ENCODE results near the gene LEMD1. TPM values are rescaled to one million over a fixed set of nuclear protein-coding genes. Genes with fewer than 3 reads are reported as not detected.

LEMD1 gene
- total and polyA plus RNA-seq, 2 experiments from 2014 or later = not detected

DNA sequence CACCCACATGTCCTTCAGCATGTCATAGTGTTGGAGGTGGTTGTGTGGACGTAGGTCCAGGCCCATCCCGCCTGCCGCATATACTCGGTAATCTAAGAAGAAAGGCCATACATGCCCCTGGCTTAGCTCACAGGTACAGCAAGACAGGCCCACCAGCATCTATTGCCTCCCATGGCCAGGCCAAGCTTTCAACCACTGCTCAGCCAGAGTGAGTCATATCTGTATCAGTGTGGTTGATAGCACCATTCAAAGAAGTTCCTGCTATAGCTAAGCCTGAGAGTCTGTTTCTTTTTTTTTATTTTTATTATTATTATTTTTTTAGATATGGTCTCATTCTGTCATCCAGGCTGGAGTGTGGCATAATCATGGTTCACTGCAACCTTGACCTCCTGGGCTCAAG lies 82.1 kb downstream of the LEMD1 start:
- H3K4me1 ChIP-seq (ENCODE audit: low read depth) = no peaks in the 10 kb centered on the region
- H3K4me3 ChIP-seq = no peak overlapping the region
- TF ChIP-seq, protein P1, sequence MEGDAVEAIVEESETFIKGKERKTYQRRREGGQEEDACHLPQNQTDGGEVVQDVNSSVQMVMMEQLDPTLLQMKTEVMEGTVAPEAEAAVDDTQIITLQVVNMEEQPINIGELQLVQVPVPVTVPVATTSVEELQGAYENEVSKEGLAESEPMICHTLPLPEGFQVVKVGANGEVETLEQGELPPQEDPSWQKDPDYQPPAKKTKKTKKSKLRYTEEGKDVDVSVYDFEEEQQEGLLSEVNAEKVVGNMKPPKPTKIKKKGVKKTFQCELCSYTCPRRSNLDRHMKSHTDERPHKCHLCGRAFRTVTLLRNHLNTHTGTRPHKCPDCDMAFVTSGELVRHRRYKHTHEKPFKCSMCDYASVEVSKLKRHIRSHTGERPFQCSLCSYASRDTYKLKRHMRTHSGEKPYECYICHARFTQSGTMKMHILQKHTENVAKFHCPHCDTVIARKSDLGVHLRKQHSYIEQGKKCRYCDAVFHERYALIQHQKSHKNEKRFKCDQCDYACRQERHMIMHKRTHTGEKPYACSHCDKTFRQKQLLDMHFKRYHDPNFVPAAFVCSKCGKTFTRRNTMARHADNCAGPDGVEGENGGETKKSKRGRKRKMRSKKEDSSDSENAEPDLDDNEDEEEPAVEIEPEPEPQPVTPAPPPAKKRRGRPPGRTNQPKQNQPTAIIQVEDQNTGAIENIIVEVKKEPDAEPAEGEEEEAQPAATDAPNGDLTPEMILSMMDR (IDR thresholded peaks at IDR 0.05; ENCODE audit: low read depth, low read length) = no peak
- no peaks in the 10 kb centered on the region for H3K9me3 ChIP-seq (ENCODE audit: low read depth)
- no peak overlapping the region for H3K27ac ChIP-seq
- no peaks in the 10 kb centered on the region for H3K36me3 ChIP-seq
- DNase-seq (ENCODE audit: low read depth in 1 of 2, low spot score in 1 of 2) = no peak
- peaks cover 25% of the 10 kb centered on the region for H3K27me3 ChIP-seq

DNA sequence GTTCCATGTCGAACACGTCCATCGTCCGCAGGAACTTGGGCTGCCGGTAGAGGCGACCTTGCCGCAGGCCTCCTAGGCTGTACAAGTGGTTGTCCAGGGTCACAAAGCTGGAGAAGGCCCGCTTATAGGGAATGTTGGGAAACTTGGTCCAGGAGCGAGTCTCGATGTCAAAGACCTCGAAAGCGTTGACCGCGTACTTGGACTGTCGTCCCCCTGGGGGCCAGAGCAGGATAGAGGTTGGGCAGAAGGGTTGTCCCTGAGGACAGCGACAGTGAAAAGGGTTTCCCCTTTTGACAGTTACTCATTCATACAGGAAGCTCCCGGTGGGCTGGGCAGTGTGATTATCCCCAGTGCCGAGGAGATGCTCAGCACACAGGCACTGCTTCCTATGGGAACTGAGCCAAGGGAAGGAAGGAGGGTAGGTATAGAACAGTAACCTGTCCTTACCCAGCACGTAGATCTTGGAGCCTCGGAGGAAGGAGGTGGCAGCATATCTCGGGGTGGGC lies 82.6 kb downstream of the LEMD1 start:
- Histone ChIP-seq H3K27me3 (peaks cover 20% of the 10 kb centered on the region), H3K4me1 (ENCODE audit: low read depth) (no peaks in the 10 kb centered on the region), H3K4me3 (no peak overlapping the region), H3K36me3 (no peaks in the 10 kb centered on the region), H3K27ac (no peak overlapping the region), H3K9me3 (ENCODE audit: low read depth) (no peaks in the 10 kb centered on the region)
- TF ChIP-seq, protein P1 (IDR thresholded peaks at IDR 0.05; ENCODE audit: low read depth, low read length) = no peak
- DNase-seq (ENCODE audit: low read depth in 1 of 2, low spot score in 1 of 2) = no peak

DNA sequence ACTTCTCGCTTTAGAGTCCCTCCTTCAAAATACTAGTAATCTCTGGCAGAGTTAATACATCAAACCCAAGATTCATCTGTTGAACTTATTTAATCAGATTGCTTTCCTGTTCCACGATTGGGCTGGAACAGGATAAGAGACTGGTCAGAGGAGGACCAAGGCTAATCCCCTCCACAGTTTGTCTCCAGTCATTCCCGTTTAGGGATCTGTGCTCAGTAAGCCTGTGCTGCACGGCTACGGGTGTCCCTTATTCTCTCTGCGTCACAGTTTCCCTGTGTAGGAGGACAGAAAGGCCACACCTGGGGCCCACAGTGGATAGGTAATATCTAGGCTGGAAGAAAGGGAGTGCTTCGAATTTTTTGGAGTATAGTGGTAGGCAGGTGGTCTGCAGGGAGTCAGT lies 83.8 kb downstream of the LEMD1 start:
- DNase-seq (ENCODE audit: low read depth in 1 of 2, low spot score in 1 of 2) = no peak
- Histone ChIP-seq H3K4me3 (no peak overlapping the region), H3K9me3 (ENCODE audit: low read depth) (no peaks in the 10 kb centered on the region), H3K27ac (no peak overlapping the region), H3K27me3 (peaks cover 8% of the 10 kb centered on the region), H3K4me1 (ENCODE audit: low read depth) (no peaks in the 10 kb centered on the region), H3K36me3 (no peaks in the 10 kb centered on the region)
- TF ChIP-seq, protein P1 (IDR thresholded peaks at IDR 0.05; ENCODE audit: low read depth, low read length) = no peak

DNA sequence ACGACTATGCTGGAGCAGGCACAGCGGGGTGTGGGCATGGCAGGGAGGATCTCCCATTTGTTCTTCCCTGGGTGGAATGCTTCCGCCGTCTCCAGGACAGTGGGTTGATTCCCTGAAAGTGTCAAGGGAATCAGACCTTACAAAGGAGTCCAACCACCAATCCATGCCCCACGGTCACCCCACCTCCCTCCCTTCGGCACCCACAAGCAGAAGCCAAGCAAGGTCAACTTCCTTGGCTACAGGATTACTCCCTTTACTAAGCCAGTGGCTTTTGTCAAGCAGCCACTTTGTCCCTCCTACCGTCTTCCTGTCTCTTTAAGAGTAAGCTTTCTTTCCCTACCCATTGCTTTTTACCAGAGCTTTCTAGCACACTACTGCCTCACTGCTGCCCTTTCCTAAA lies 84.4 kb downstream of the LEMD1 start:
- no peak overlapping the region for H3K27ac ChIP-seq
- TF ChIP-seq, protein P1 (IDR thresholded peaks at IDR 0.05; ENCODE audit: low read depth, low read length) = no peak
- peaks cover 3% of the 10 kb centered on the region for H3K27me3 ChIP-seq
- no peak for DNase-seq (ENCODE audit: low read depth in 1 of 2, low spot score in 1 of 2)
- no peaks in the 10 kb centered on the region for H3K9me3 ChIP-seq (ENCODE audit: low read depth)
- H3K4me1 ChIP-seq (ENCODE audit: low read depth) = no peaks in the 10 kb centered on the region
- H3K4me3 ChIP-seq = no peak overlapping the region
- no peaks in the 10 kb centered on the region for H3K36me3 ChIP-seq

DNA sequence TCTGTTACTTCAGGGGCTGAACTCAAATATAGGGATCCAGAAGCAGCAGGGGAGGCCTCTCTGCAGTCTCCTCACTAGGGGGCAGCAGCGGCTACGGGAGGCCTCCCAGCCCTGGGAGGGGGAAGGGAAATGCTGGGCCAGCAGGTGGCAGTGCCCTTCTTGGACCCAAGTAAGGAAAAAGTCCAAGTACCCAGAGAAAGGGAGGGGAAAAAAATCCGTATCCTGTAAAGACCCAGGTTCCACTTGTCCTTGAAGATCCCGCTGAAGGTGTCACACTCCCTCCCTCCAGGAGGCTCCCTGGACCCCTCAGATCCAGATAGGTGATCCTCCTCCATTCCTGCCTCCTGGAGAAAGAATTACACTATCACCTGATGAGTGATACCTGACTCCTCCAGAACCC lies 86.2 kb downstream of the LEMD1 start:
- H3K27me3 ChIP-seq = no peaks in the 10 kb centered on the region
- no peaks in the 10 kb centered on the region for H3K9me3 ChIP-seq (ENCODE audit: low read depth)
- no peak overlapping the region for H3K4me3 ChIP-seq
- no peak overlapping the region for H3K27ac ChIP-seq
- peak; percentile 78 to 90 for DNase-seq (ENCODE audit: low read depth in 1 of 2, low spot score in 1 of 2)
- H3K4me1 ChIP-seq (ENCODE audit: low read depth) = peaks cover 6% of the 10 kb centered on the region
- H3K36me3 ChIP-seq = no peaks in the 10 kb centered on the region
- TF ChIP-seq, protein P1 (IDR thresholded peaks at IDR 0.05; ENCODE audit: low read depth, low read length) = peak; percentile 100

Data from cardiac muscle cell (in vitro differentiated cells and primary cell).